GM12878 (cell line): ENCODE measurements around the gene ALDH3B2. TPM values are rescaled to one million over a fixed set of nuclear protein-coding genes. Genes with fewer than 3 reads are reported as not detected.

Experiments used
- ATAC-seq: fragments of 200-7000 bp; cut with Tn5 transposase; 3 replicates; pipeline ENCODE4 v1.9.1; 2020; ENCODE audit warnings: mild to moderate bottlenecking, moderate library complexity
- BruUV-seq: library from RNA; stranded (reverse); fragments of 400-500 nt; replicated peaks from 2 replicates; lab custom pipeline; 2021; lab: Mats Ljungman, UMichigan
- CTCF ChIA-PET: fragments of 300-600 bp; sonication (Branson Sonifier 250); formaldehyde crosslinking; extraction: SDS; loops from one replicate; lab custom pipeline; 2021; ENCODE audit warnings: inconsistent platforms; lab: Yijun Ruan, JAX
- POLR2A ChIA-PET: fragments of 350-600 bp; formaldehyde crosslinking; extraction: SDS; loops from one replicate; lab custom pipeline; 2021; ENCODE audit warnings: inconsistent platforms; lab: Charles Lee
- RAD21 ChIA-PET: fragments of 300-600 bp; sonication (Branson Sonifier 250); formaldehyde crosslinking; loops from one replicate; lab custom pipeline; 2023; ENCODE audit warnings: antibody characterized with exemption; ENCODE audit not compliant: unreplicated experiment; lab: Charles Lee
- SMC1A ChIA-PET: fragments of 300-600 bp; sonication (Branson Sonifier 250); formaldehyde crosslinking; loops from one replicate; lab custom pipeline; 2023; ENCODE audit not compliant: unreplicated experiment, uncharacterized antibody; lab: Charles Lee
- DNase-seq: peaks from one replicate; pipeline ENCODE4 v3.0.0-alpha.2; 2011; ENCODE audit warnings: low read depth, low spot score
- FAIRE-seq: peaks from 3 replicates; lab custom pipeline; 2011; peaks lifted over from hg19 to GRCh38; lab: Jason Lieb, UNC
- H2AFZ ChIP-seq: 2 replicates; pipeline ENCODE4 v1.6.0; 2011; ENCODE audit warnings: low read depth, low read length, control low read depth; ENCODE audit not compliant: control insufficient read depth
- H3K27ac ChIP-seq: 2 replicates; pipeline ENCODE4 v1.5.1; 2011; ENCODE audit warnings: control low read depth; ENCODE audit not compliant: control insufficient read depth, insufficient read depth
- H3K27me3 ChIP-seq, 2 experiments: replicated peaks in 1 of 2; 2 replicates each; pipeline versions ENCODE4 v1.6.0 to v1.6.1; 2011; ENCODE audit warnings: low read length in 1 of 2; ENCODE audit not compliant: control insufficient read depth in 2 of 2, insufficient read depth in 2 of 2
- H3K36me3 ChIP-seq, 2 experiments: 2 replicates each; pipeline ENCODE4 v1.5.1; 2011; ENCODE audit warnings: low read length in 1 of 2; ENCODE audit not compliant: control insufficient read depth in 2 of 2, insufficient read depth in 2 of 2
- H3K4me1 ChIP-seq: 2 replicates; pipeline ENCODE4 v1.6.1; 2011; ENCODE audit warnings: mild to moderate bottlenecking, low read length, moderate library complexity, mixed read lengths; ENCODE audit not compliant: control insufficient read depth, insufficient read depth
- H3K4me2 ChIP-seq: 2 replicates; pipeline ENCODE4 v1.6.0; 2011; ENCODE audit warnings: control low read depth; ENCODE audit not compliant: control insufficient read depth, insufficient read depth
- H3K4me3 ChIP-seq: fragments of 200-600 bp; sonication (generic); 2 replicates; pipeline ENCODE4 v1.5.1; 2016
- H3K79me2 ChIP-seq: 2 replicates; pipeline ENCODE4 v1.6.0; 2011; ENCODE audit warnings: low read length; ENCODE audit not compliant: control insufficient read depth, insufficient read depth
- H3K9ac ChIP-seq: 2 replicates; pipeline ENCODE4 v1.8.0; 2011; ENCODE audit warnings: low read length, control low read depth, mixed read lengths; ENCODE audit not compliant: control insufficient read depth, insufficient read depth
- H3K9me3 ChIP-seq: replicated peaks from 3 replicates; pipeline ENCODE4 v1.5.1; 2011; ENCODE audit warnings: mild to moderate bottlenecking, low read length; ENCODE audit not compliant: control insufficient read depth, insufficient read depth
- H4K20me1 ChIP-seq: 2 replicates; pipeline ENCODE4 v1.6.0; 2011; ENCODE audit not compliant: control insufficient read depth, insufficient read depth
- GABPA ChIP-seq: IDR thresholded peaks from 2 replicates; pipeline ENCODE4 v1.6.1; 2014; ENCODE audit warnings: antibody characterized with exemption, low read depth, mild to moderate bottlenecking, inconsistent platforms
- POU2F2 ChIP-seq: IDR thresholded peaks from 3 replicates; pipeline ENCODE4 v1.6.1; 2011; ENCODE audit warnings: low read depth, mild to moderate bottlenecking, low read length, borderline replicate concordance
- TARDBP ChIP-seq: IDR thresholded peaks from 2 replicates; pipeline ENCODE4 v1.6.1; 2016; ENCODE audit warnings: borderline replicate concordance
- TCF12 ChIP-seq: IDR thresholded peaks from 2 replicates; pipeline ENCODE4 v1.6.1; 2011; ENCODE audit warnings: low read depth, mild to moderate bottlenecking, low read length
- TCF3 ChIP-seq: IDR thresholded peaks from 2 replicates; pipeline ENCODE4 v1.6.1; 2012; ENCODE audit warnings: low read depth, mild to moderate bottlenecking, low read length, borderline replicate concordance; ENCODE audit not compliant: insufficient read depth
- WGBS: methylation state at CpG from one replicate; pipeline ENCODE4 v1.1.6; 2016; ENCODE audit warnings: low lambda C conversion rate; ENCODE audit not compliant: insufficient replicate concordance, insufficient coverage; ENCODE audit errors: missing lambda C conversion rate; 5-methylcytosine and 5-hydroxymethylcytosine counted together
- in situ Hi-C: fragments of 300-500 bp; cut with MboI; formaldehyde crosslinking; loops from 9 replicates; pipeline ENCODE4 v1.14.3; 2018; ENCODE audit warnings: mixed read lengths
- intact Hi-C: fragments of 100-400 bp; cut with micrococcal nuclease; formaldehyde crosslinking; loops from one replicate; pipeline ENCODE4 v1.14.2; 2022; ENCODE audit not compliant: unreplicated experiment
- polyA plus RNA-seq, 11 experiments: library from polyadenylated mRNA; depleted of rRNA in 4 of 11; unstranded in 6 of 11; stranded (reverse) in 5 of 11; fragments of >200 nt; fragmentation: Nextera tagmentation in 4 of 11; fragmentation: Illumina TruSeq in 1 of 11; extraction: Ambion mirVana in 4 of 11; extraction: Trizol in 1 of 11; gene quantifications; 1 replicate in 1 of 11; 2 replicates in 10 of 11; pipeline versions ENCODE4 v1.2.1 to v1.2.3, GENCODE V29; 2011 to 2016; ENCODE audit warnings: inconsistent platforms in 2 of 11, missing spikeins in 2 of 11, low read depth in 1 of 11
- total RNA-seq, 4 experiments: library from RNA; depleted of rRNA in 3 of 4; stranded (reverse); fragments of >200 nt in 3 of 4; fragmentation: Illumina TruSeq in 1 of 4; extraction: Trizol in 1 of 4; gene quantifications; 2 replicates each; pipeline versions ENCODE4 v1.2.1 to v1.2.3, GENCODE V29; 2013 to 2021

Gene ALDH3B2
- total and polyA plus RNA-seq, 10 of the 15 experiments (the other 5 are each of a cell fraction or from before 2014, with no cell fraction given), result 0.09 to 0.17 TPM; not detected in 8

- RAD21 ChIA-PET, result no interaction called here
- FAIRE-seq (no peak), DNase-seq (no peak), ATAC-seq (no peak)
- Histone ChIP-seq H3K4me1 (peaks cover 20% of the 10 kb centered on the region), H3K9me3 (peaks cover 3% of the 10 kb centered on the region; the same call in 2 of the 3 replicates), H3K79me2 (no peaks in the 10 kb centered on the region), H3K27me3 (no peaks in the 10 kb centered on the region; a peak in 1 of 4 replicates), H3K27ac (no peak overlapping the region), H2AFZ (no peak overlapping the region), H4K20me1 (no peaks in the 10 kb centered on the region), H3K36me3 (no peaks in the 10 kb centered on the region), H3K9ac (no peak overlapping the region), H3K4me3 (no peak overlapping the region), H3K4me2 (no peak overlapping the region)
- in situ Hi-C loops (no loop called here), intact Hi-C loops (loop anchor here (1.0 kb wide), 1 partner anchor 18 kb away; no protein-coding TSS in a partner anchor)
- POLR2A ChIA-PET, result interaction anchor here (0.6 kb wide), 1 partner anchor 82 kb away, joined by 4 read pairs; no protein-coding TSS in a partner anchor
- CTCF ChIA-PET, result interaction anchor here (0.7 to 4.6 kb wide), 3 partner anchors 14 to 65 kb away, joined by 3 to 26 read pairs (median 3); no protein-coding TSS in a partner anchor
- WGBS, result 24% methylated on average over 12 of the region's 12 CpGs
- SMC1A ChIA-PET, result interaction anchor here (0.9 kb wide), 1 partner anchor 22 kb away, joined by 3 read pairs; no protein-coding TSS in a partner anchor
- no TSS peak for BruUV-seq
- no peak for TF ChIP-seq TARDBP
- TF ChIP-seq TCF3, result no peak
- TF ChIP-seq GABPA, result no peak
- no peak for TF ChIP-seq POU2F2
- no peak for TF ChIP-seq TCF12
These were observed 33.6 kb downstream of the ALDH3B2 start for GRCh38 chr11:67640758-67641337.
